ENCODE data around the gene ZBTB26.

GRCh38 chr9:122940454-122940748 is 9.1 kb upstream of the ZBTB26 start:
- TF ChIP-seq CTCF (IDR thresholded peaks at IDR 0.05) (no peak), POLR2A (IDR thresholded peaks at IDR 0.05; ENCODE audit: low read depth) (no peak), POLR2AphosphoS5 (IDR thresholded peaks at IDR 0.05) (no peak)
